ENCODE data around the gene JADE3.

The JADE3 gene

GRCh38 chrX:46912098-46912602, at the start of gene JADE3:
TSS of gene JADE3 (plus strand) at chrX:46912421. CDS start at chrX:46984895, 72,474 bp downstream.
- H3K4me1 Mint-ChIP-seq (ENCODE audit: low read depth), result peaks cover 9% of the 10 kb centered on the region
- no peak within 1 kb of the TSS for H3K27ac Mint-ChIP-seq
- H3K27me3 Mint-ChIP-seq, result peaks cover 66% of the 10 kb centered on the region
- peak within 1 kb of the TSS; percentile 69 for H3K4me3 Mint-ChIP-seq
- peak; percentile 47 for DNase-seq
- H3K9me3 Mint-ChIP-seq, result no peaks in the 10 kb centered on the region
- H3K36me3 Mint-ChIP-seq (ENCODE audit: low read depth), result no peaks in the 10 kb centered on the region

DNA sequence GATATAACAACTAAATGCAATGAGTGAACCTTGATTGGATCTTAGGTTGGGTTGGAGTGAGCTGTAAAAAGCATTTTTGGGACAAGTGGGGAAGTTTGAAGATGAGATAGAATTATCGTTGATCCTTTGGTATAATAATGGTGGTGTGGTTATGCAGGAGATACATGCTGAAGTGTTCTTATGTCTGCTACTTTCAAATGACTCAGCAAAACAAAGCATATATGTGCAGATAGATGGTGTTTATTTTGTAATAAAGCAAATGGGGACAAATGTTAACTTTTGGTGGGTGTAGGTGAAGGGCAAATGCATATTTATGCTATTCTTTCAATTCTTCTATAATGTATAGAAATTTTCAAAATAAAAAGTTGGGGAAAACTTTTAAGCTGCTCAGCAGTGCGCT, 49.1 kb upstream of the JADE3 start:
- Mint-ChIP-seq H3K27ac (no peak overlapping the region), H3K4me3 (no peak overlapping the region), H3K9me3 (no peaks in the 10 kb centered on the region), H3K27me3 (peaks cover 16% of the 10 kb centered on the region), H3K4me1 (ENCODE audit: low read depth) (no peaks in the 10 kb centered on the region), H3K36me3 (ENCODE audit: low read depth) (peaks cover 24% of the 10 kb centered on the region)
- DNase-seq, result no peak

- Mint-ChIP-seq H3K9me3 (no peaks in the 10 kb centered on the region), H3K4me1 (ENCODE audit: low read depth) (no peaks in the 10 kb centered on the region), H3K36me3 (ENCODE audit: low read depth) (peaks cover 24% of the 10 kb centered on the region), H3K27ac (no peak overlapping the region), H3K27me3 (peaks cover 16% of the 10 kb centered on the region), H3K4me3 (no peak overlapping the region)
- DNase-seq, result no peak
Observed at GRCh38 chrX:46864606-46865005, 47.6 kb upstream of the JADE3 start.

DNA sequence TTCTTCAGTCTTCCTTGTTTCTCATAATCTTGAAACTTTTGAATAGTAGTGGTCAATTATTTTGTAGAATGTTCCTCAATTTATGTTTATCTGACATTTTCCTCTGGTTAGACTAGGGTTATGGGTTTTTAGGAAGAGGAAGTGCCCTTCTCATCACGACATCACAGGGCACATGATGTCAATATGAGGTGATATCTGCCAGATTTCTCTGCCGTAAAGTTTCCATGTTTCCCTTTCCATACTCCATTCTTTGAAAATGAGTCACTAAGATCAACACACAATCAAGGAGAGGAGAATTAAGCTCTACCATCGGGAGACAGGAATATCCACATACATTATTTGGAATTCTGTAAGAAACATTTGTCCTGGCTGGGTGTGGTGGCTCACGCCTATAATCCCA, 46.9 kb upstream of the JADE3 start:
- H3K27ac Mint-ChIP-seq, result no peak overlapping the region

GRCh38 chrX:46866726-46867125, 45.5 kb upstream of the JADE3 start:
- Mint-ChIP-seq H3K36me3 (ENCODE audit: low read depth) (peaks cover 18% of the 10 kb centered on the region), H3K4me1 (ENCODE audit: low read depth) (no peaks in the 10 kb centered on the region), H3K4me3 (no peak overlapping the region), H3K27me3 (peaks cover 9% of the 10 kb centered on the region), H3K27ac (no peak overlapping the region), H3K9me3 (no peaks in the 10 kb centered on the region)
- no peak for DNase-seq

More for the DNA sequence above, 46.9 kb upstream of the JADE3 start:
- Mint-ChIP-seq H3K36me3 (ENCODE audit: low read depth) (peaks cover 24% of the 10 kb centered on the region), H3K4me1 (ENCODE audit: low read depth) (no peaks in the 10 kb centered on the region), H3K9me3 (no peaks in the 10 kb centered on the region), H3K27me3 (peaks cover 14% of the 10 kb centered on the region), H3K4me3 (no peak overlapping the region)
- DNase-seq, result no peak

DNA sequence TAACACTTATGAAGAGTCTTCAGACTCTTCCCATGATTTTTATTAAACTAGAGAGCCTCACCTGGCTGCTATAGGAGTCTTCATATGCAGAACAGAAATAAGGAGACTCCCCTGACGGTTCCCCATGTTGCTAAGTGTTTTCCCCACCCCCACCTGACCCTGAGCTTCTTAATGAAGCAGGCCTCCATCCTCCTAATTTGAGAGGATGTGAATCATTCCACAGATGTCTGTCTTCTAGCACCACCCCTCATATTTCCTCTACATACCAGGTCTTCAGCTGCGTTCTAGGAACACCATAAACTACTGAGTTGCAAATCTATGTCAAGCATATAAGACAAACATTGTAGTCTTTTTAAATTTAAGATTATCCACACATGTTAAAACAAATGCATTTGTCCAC, 38.5 kb upstream of the JADE3 start:
- peaks cover 3% of the 10 kb centered on the region for H3K27me3 Mint-ChIP-seq
- H3K27ac Mint-ChIP-seq, result no peak overlapping the region
- H3K4me3 Mint-ChIP-seq, result no peak overlapping the region
- no peaks in the 10 kb centered on the region for H3K9me3 Mint-ChIP-seq
- DNase-seq, result no peak
- H3K4me1 Mint-ChIP-seq (ENCODE audit: low read depth), result peaks cover 4% of the 10 kb centered on the region
- peaks cover 2% of the 10 kb centered on the region for H3K36me3 Mint-ChIP-seq (ENCODE audit: low read depth)

GRCh38 chrX:46876901-46877300, 35.3 kb upstream of the JADE3 start:
- Mint-ChIP-seq H3K27ac (no peak overlapping the region), H3K27me3 (peaks cover 3% of the 10 kb centered on the region), H3K4me1 (ENCODE audit: low read depth) (peaks cover 4% of the 10 kb centered on the region), H3K9me3 (no peaks in the 10 kb centered on the region), H3K36me3 (ENCODE audit: low read depth) (peaks cover 2% of the 10 kb centered on the region), H3K4me3 (no peak overlapping the region)
- DNase-seq, result no peak

GRCh38 chrX:46882266-46882665, 30.0 kb upstream of the JADE3 start:
- Mint-ChIP-seq H3K9me3 (no peaks in the 10 kb centered on the region), H3K27ac (no peak overlapping the region), H3K27me3 (no peaks in the 10 kb centered on the region), H3K36me3 (ENCODE audit: low read depth) (peaks cover 2% of the 10 kb centered on the region), H3K4me3 (no peak overlapping the region), H3K4me1 (ENCODE audit: low read depth) (no peaks in the 10 kb centered on the region)
- DNase-seq, result no peak

- Mint-ChIP-seq H3K4me1 (ENCODE audit: low read depth) (no peaks in the 10 kb centered on the region), H3K4me3 (no peak overlapping the region), H3K27me3 (no peaks in the 10 kb centered on the region), H3K27ac (no peak overlapping the region), H3K9me3 (no peaks in the 10 kb centered on the region), H3K36me3 (ENCODE audit: low read depth) (no peaks in the 10 kb centered on the region)
- no peak for DNase-seq
Observed at GRCh38 chrX:46884799-46885198, 27.4 kb upstream of the JADE3 start.

DNA sequence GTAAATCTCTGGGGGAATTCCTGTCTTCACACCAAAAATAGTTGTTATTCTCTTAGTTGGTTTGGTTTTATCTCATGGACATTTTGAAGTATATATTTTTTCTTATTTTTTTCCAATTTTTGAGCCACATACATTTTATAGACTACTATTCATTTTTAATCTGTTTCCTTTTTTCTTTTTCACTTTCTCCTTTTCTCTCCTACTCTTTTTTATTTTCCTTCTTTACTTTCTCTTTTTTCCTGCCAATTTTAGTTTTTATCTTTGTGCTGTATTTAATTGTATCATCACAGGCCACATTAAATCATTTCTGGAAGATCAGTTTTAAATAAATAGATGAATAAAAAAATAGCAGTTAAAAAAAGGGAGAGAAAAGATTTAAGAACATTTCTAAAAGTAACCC, 14.0 kb upstream of the JADE3 start:
- Mint-ChIP-seq H3K27me3 (peaks cover 68% of the 10 kb centered on the region), H3K4me3 (no peak overlapping the region), H3K36me3 (ENCODE audit: low read depth) (no peaks in the 10 kb centered on the region), H3K27ac (no peak overlapping the region), H3K9me3 (no peaks in the 10 kb centered on the region), H3K4me1 (ENCODE audit: low read depth) (no peaks in the 10 kb centered on the region)
- DNase-seq, result no peak

DNA sequence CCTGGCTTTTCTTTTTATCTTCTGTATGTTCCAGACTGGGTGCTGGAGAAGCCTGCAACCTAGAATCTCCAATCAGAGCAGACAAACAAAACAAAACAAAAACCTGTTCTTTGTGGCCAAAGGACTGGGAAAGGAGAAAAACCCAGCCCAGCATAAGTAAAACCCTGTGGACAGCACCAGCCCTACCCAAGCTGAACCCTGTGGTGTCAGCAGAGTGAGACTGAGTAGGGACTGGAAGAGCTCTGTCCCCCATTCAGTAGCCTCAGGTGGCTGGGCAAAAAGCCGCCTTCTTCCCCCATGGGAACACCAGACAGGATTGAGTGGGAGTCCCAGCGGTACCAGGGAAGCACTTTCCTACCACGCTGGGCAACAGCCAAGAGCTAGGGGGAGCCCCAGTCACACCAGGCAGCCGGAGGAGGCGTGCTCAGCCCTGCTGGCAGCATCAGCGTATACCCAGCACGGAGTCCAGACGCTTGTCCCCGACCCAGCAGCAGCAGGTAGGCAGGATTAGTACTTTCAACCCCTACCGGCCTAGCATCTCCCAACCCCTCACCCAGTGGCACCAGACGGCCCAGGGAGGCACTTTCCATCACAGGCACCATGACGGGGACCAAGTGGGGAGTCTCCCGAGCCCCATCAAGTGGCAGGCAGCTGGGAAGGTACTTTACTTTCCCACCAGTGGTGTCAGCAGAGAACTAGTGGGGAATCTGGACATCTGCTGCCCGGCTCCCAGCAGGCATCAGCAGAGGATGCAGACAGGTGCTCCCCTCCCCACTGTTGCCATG, 8.6 kb upstream of the JADE3 start:
- peaks cover 72% of the 10 kb centered on the region for H3K27me3 Mint-ChIP-seq
- peaks cover 2% of the 10 kb centered on the region for H3K4me1 Mint-ChIP-seq (ENCODE audit: low read depth)
- H3K27ac Mint-ChIP-seq, result no peak overlapping the region
- no peaks in the 10 kb centered on the region for H3K36me3 Mint-ChIP-seq (ENCODE audit: low read depth)
- H3K9me3 Mint-ChIP-seq, result no peaks in the 10 kb centered on the region
- H3K4me3 Mint-ChIP-seq, result peak overlapping the region; percentile 62
- peak; percentile 67 for DNase-seq

- DNase-seq, result no peak
- no peak overlapping the region for H3K27ac Mint-ChIP-seq
- no peaks in the 10 kb centered on the region for H3K36me3 Mint-ChIP-seq (ENCODE audit: low read depth)
- peaks cover 2% of the 10 kb centered on the region for H3K4me1 Mint-ChIP-seq (ENCODE audit: low read depth)
- no peaks in the 10 kb centered on the region for H3K9me3 Mint-ChIP-seq
- H3K4me3 Mint-ChIP-seq, result no peak overlapping the region
- peaks cover 72% of the 10 kb centered on the region for H3K27me3 Mint-ChIP-seq
Observed at GRCh38 chrX:46904626-46905025, 7.6 kb upstream of the JADE3 start.

DNA sequence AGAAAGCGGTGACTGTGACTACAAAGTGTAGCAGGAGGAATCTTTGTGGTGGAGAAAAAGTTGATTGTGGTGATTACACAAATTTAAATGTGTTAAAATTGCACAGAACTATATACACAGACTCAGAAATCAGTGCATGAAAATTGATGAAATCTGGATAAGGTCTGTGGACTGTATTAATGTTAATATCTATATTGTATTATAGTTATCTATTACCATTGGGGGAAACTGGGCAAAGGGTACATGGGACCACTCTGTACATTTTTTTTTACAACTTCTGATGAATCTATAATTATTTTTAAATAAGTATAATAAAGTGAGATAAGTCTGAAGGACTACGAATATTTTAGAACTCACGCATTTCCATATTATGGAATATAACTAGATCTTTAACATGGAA, 1.8 kb upstream of the JADE3 start:
- no peaks in the 10 kb centered on the region for H3K36me3 Mint-ChIP-seq (ENCODE audit: low read depth)
- no peak for DNase-seq
- no peak overlapping the region for H3K4me3 Mint-ChIP-seq
- peaks cover 9% of the 10 kb centered on the region for H3K4me1 Mint-ChIP-seq (ENCODE audit: low read depth)
- H3K27me3 Mint-ChIP-seq, result peaks cover 60% of the 10 kb centered on the region
- H3K9me3 Mint-ChIP-seq, result no peaks in the 10 kb centered on the region
- H3K27ac Mint-ChIP-seq, result no peak overlapping the region

GRCh38 chrX:46912603-46913491, 626 bp downstream of the JADE3 start:
- Mint-ChIP-seq H3K4me3 (peak overlapping the region; percentile 69), H3K27ac (no peak overlapping the region), H3K4me1 (ENCODE audit: low read depth) (peaks cover 9% of the 10 kb centered on the region), H3K36me3 (ENCODE audit: low read depth) (no peaks in the 10 kb centered on the region), H3K27me3 (peaks cover 67% of the 10 kb centered on the region), H3K9me3 (no peaks in the 10 kb centered on the region)
- peak; percentile 61 for DNase-seq

DNA sequence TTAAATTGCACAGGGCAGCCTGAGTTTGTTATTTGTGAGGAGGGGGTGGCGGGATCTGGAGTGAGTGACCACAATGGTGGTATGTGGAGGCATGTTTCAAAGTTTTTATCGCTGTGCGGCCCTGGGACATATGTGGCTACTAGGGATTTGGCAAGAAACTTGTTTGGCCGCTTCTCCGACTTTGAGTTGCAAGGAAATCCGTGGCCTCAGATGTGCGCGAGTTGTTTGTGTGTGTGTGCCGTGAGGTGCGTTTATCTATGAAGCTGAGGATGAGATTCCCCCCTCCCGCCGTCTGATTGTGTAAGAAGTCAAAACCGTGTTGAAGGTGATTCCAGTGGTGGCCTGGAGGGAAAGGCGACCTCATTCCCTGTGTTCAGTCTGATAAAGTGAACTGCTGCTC, 1.4 kb downstream of the JADE3 start:
- Mint-ChIP-seq H3K27ac (no peak overlapping the region), H3K9me3 (no peaks in the 10 kb centered on the region), H3K4me3 (peak overlapping the region; percentile 69), H3K27me3 (peaks cover 63% of the 10 kb centered on the region), H3K4me1 (ENCODE audit: low read depth) (peaks cover 9% of the 10 kb centered on the region), H3K36me3 (ENCODE audit: low read depth) (no peaks in the 10 kb centered on the region)
- no peak for DNase-seq

All from activated T-cell treated with anti-CD3 and anti-CD28 coated beads, Interleukin-2, amount 50 U/mL, for 24 hours (primary cell).